HG03439 (cell line): Measurements from ENCODE around the gene PGS1.

Source experiments
- ATAC-seq: cut with Tn5 transposase; IDR thresholded peaks from one replicate; pipeline ENCODE4 v1.9.1; 2021; ENCODE audit warnings: mild to moderate bottlenecking, moderate library complexity; ENCODE audit not compliant: unreplicated experiment

Gene PGS1

DNA sequence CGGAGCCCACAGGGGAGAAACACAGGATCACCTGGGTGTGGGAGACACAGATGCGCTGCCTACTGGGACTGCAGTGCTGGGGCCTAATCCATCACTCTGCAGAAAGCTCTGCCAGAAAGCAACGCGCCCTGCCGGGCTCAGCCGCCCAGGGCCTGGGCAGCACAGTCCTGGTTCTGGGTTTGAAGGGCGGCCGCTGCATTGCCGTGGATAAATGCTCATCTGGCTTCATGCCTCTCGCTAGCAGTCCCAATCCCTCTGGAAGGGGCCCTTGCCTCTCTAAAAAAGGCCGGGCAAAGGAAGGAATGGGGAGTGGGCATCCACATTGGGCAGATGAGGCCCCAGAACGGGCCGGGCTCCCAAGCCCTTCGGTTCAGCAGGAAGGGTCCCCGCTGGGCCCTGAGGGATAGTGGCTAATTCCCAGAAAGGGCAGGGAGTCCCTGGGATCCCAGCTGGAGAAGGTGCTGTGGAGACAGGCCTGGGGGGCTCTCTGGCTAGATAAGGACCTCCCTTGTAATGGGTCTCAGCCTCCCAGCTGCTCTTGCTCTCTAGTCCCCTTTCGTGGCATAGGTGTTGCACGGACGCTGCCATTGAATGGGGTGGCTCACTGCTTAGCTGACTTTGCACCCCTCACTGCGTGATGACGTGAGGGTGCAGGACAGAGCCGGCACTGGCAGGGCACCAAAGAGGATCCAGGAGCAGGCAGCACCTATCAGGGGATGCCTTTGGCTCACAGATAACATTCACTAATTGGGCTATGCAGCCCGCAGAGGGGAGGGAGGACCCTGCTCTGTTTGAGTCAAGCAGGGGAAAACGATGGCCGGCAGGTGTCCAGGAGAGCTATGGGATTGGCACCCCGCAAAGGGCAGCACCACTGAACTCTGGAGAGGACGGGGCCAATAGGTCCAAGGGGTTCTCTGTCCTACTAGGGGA lies 88.6 kb downstream of the PGS1 start:
- ATAC-seq, result no peak

DNA sequence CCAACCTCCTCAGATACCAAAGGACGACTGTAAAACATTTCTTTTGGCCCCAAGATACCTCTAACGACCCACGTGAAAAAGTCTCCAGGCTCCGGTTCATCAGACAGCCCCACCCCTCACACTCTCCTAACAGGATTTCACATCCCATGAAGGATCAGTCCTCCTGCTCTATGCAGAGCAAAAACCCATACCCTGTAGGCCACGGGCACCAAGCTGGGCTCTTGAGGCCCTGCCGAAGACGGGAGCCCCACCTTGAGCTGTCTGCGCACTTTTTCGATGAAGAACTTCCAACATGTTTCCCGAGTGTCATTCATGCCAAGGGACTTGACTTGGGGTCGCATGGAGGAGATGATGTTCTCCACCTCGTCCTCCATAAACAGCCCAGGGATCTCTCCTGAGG lies 89.9 kb downstream of the PGS1 start:
- ATAC-seq, result no peak

DNA sequence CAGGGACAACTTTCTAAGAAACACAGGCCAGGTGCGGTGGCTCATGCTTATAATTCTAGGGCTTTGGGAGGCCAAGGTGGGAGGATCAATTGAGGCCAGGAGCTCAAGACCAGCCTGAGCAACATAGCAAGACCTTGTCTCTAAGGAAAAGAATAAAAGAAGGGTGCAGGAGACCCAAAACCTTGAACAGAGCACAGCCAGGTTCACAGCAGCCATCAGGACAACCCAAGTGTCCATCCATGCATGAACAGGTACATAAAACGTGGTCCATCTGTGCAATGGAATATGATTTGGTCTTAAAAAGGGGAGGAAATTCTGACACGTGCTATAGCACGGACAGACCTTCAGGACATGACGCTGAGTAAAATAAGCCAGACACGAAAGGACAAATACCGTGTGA lies 91.0 kb downstream of the PGS1 start:
- no peak for ATAC-seq

DNA sequence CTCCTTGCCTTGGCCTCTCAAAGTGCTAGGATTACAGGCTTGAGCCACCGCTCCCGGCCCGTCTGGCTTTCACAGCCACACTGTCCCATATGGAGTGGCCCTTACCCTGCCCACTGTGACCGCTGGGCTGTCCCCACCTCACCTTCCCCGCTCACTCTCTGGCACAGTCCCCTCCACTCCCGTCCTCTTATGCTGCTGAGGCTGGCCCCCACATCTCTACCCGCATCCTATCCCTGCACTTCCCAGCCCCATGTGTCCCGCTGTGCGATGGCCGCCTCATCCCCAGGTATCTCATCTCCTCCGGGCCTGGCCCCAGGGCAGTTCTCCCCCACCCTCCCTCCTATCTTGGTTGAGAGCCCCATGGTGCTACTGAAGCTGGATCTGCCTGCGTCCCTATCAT lies 93.2 kb downstream of the PGS1 start:
- ATAC-seq, result no peak

DNA sequence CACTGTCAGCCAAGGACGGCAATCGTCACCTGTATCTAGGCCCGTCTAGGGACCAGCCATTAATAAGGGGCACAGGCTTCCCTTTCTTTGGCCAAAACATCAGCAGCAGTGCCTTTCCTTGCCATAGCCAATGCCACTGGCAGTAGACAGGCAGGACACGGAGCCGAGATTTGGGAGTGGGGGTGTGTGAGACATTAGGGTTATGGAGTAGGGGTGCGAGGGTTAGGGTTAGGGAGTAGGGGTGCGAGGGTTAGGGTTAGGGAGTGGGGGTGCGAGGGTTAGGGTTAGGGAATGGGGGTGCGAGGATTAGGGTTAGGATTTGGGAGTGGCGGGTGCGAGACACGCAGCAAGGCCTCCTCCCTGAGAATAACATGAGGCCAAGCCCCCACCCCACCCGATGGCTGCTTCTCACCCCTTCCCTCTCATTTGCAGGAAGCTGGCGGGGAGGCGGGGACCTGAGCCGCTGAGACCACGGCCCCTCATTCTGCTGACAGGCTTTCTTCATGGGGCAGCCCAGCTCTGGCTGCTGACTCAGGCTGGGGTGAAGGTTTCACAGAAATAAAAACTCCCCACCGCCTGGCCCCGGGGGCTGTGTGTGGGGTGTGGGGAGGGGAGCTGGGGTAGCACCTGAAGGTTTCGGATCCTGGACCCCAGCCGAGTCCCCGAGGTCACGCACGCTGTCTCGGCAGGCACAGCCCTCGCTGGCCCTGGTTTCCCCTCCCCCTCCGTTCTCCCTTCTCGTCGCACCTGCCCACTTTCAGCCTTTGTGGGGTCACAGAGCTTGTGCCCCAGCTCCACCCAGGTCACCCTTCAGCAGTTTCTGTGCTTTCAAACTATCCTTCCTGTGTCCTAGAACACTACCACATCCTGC lies 93.8 kb downstream of the PGS1 start:
- no peak for ATAC-seq

DNA sequence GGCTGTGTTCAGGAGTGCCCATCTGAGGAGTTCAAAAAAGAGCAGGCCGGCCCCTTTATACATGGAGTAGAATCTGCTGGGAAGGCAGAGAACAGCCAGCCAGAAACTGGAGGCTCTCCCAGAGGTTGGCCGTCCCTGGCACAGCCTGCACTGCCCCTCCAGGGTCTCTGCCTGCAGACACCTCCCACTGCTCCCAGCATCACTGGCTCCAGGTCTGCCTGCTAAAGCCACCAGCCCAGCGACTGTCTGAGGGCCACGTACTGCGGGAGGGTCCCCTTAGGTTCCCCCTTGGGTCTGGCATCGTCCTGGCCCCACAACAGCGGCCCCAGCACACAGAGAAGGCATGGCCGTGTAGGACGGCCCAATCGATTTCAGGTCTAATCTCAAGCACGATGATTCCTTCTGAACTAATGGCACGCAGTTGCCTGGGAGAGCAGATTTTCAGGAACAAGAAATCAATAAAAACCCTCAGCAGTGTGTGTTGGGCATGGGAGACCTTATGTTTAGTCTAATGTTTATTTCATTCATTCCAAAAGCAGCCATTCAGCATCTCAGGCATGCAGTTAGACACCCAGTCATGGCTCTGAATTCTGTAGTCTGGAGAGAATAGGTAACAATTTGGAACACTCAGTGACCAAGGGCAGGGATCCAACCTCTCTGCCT lies 95.6 kb downstream of the PGS1 start:
- ATAC-seq, result no peak
